GM12801 (cell line): Measurements from ENCODE around the gene C1QL4.

ENCODE experiments used
- CTCF ChIP-seq: IDR thresholded peaks from one replicate; pipeline ENCODE4 v1.5.1; 2011; ENCODE audit warnings: control low read depth; ENCODE audit not compliant: insufficient read length; ENCODE audit errors: extremely low read depth

Gene C1QL4

GRCh38 chr12:49293056-49293956 lies 43.7 kb downstream of the C1QL4 start:
- no peak for TF ChIP-seq CTCF

- no peak for TF ChIP-seq CTCF
Measured at GRCh38 chr12:49292729-49293055, 44.3 kb downstream of the C1QL4 start.

GRCh38 chr12:49288922-49289555 lies 47.9 kb downstream of the C1QL4 start:
- TF ChIP-seq CTCF = no peak

GRCh38 chr12:49288412-49288853 lies 48.6 kb downstream of the C1QL4 start:
- TF ChIP-seq CTCF = no peak

- no peak for TF ChIP-seq CTCF
Measured at GRCh38 chr12:49287876-49288275, 49.1 kb downstream of the C1QL4 start.

- TF ChIP-seq CTCF = no peak
Measured at GRCh38 chr12:49284672-49285071, 52.3 kb downstream of the C1QL4 start.

- TF ChIP-seq CTCF = no peak
Measured at GRCh38 chr12:49283541-49284429, 53.2 kb downstream of the C1QL4 start.
